ENCODE data around the gene RDH13.
"Not testable (repeated sequence)": the region's sequence is repeated elsewhere in the genome, so short reads cannot be mapped to it uniquely, and the experiment has no call there.

GRCh38 chr19:55007537-55007936, 55.4 kb downstream of the RDH13 start:
- not testable (repeated sequence) for TF ChIP-seq POLR2A, CTCF, POLR2AphosphoS5, EP300 (IDR thresholded peaks at IDR 0.05)
